GM18868 (cell line): ENCODE results near the gene NUBP2.
A peak's percentile ranks its signal among the peaks of the same experiment; 100 is the strongest.

Experiments used
- ATAC-seq: cut with Tn5 transposase; IDR thresholded peaks from one replicate; pipeline ENCODE4 v1.9.1; 2021; ENCODE audit warnings: mild to moderate bottlenecking, moderate library complexity; ENCODE audit not compliant: unreplicated experiment

NUBP2 gene

DNA sequence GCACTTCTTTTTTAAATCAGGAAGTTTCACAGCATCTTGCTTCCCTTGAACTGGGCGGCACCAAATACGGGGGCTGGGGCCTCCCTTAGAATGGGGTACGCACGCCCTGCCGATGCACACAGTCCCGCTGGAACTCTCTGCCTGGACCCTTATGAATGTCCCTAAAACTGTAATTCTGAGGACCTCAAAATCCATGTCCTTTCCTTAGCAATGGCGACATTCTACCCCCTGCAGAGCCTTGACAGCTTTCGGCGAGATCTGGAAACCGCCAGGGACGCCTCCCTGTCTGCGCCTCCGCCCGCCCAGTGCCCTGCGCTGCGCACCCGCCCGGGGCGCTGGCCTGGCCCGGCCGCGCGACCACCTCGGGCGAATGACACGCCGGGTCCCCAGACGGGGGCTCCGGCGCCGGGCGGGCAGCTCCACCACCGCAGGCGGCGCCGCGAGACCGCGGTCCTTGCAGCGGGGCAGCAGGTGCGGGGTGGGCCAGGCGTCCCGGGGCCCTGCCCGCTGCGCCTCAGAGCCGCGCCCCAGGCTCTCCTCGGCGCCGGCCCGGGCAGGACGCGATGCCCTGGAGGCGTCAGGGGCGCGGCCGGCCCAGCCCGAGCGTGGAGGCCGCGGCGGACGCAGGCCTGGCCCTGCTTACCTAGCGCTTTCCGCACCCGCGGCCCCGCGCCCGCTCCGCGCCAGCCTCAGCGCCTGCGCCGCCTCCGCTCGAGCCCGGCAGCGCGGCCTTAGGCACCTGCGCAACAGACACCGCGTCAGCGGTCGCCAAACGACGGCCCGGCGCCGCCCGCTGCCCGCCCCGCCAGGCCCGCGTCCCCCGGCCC is 43.3 kb downstream of the NUBP2 start:
- ATAC-seq = peak; percentile 55

DNA sequence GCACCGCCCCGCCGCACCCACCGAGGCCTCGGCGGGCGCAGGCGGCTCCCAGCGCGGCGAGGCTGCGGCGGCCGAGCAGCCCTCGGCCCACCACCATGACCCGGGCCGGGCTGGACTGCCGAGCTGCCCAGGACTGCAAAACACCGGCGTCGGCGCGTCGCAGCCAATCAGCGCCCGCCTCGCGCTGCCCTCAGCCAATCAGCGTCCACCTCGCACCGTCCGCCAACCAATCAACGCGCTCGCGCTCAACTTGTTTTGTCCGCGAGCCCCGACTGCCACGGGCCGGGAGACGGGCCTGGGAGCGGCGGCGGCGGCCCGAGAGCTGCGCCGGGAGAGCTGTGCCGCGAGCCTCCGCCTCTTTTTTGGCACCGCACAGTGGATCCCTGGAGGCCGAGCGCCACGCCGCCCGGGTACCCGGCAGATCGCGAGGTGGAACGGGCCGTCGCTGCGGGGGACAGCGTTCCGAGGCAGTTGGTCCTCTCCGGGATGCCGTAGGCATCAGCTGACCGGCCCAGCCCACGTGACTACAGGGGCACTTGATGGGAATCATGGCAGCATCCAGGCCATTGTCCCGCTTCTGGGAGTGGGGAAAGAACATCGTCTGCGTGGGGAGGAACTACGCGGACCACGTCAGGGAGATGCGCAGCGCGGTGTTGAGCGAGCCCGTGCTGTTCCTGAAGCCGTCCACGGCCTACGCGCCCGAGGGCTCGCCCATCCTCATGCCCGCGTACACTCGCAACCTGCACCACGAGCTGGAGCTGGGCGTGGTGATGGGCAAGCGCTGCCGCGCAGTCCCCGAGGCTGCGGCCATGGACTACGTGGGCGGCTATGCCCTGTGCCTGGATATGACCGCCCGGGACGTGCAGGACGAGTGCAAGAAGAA is 44.2 kb downstream of the NUBP2 start, which contains the start of the genes FAHD1 and HAGH:
FAHD1 (plus strand) TSS at position 516 of the 883 bp plus-strand sequence; CDS start at position 549, 33 bp downstream.
HAGH (minus strand) TSS at position 135 of the 883 bp plus-strand sequence; CDS start at position 97, 38 bp downstream.
- ATAC-seq = peak; percentile 82

DNA sequence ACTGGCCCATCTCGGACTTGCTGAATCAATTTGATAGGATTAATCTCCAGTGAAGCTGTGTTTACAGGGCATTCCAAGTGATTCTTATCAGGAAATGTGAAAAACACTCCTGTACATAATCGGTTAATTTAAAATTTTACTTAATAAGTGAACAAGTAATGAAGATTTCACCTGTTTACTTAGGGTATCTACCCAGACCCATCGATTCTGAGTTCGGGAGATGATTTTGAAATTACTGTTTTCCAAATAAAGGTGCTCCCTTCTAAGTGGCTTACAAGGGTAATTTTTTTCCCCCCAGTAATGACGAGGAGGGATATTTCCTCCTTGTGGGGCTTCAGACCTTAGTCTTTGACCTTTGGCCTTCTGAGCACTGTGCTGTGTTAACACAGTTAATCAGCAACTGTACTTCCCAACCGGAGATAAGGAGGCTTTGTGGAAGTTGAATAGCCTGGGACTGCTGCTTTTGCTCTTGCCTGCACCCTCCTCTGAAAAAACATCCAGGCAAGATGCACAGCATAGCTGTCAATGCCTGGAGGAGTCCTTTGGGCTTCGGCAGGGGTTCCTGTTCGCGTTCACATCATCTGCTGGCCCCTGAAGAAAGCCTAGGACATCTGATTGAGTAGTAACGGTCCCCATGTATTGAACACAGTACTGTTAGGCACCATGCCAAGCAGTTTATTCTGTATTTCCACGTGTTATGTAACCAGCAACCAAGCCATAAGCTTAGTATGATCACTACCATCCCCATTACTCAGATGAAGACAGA is 46.1 kb downstream of the NUBP2 start:
- ATAC-seq = no peak

DNA sequence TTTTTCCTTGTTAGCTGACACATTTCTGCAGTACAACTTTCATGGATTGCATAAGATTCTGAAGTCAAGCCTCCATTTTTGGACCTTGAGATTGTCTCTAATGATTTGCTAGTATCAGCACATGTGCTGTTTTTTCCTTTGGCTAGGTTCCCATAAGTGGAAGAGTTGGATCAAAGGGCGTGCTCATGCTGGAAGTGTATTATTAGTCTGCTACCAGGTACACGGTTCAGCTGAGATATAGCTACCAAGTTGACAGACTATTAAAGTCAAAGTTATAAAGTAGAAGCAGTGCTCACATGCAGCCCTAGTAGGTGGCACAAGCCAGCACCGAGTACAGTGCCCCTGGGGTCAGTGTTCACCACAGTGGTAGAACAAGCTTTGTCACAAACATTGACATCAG is 47.5 kb downstream of the NUBP2 start:
- no peak for ATAC-seq

DNA sequence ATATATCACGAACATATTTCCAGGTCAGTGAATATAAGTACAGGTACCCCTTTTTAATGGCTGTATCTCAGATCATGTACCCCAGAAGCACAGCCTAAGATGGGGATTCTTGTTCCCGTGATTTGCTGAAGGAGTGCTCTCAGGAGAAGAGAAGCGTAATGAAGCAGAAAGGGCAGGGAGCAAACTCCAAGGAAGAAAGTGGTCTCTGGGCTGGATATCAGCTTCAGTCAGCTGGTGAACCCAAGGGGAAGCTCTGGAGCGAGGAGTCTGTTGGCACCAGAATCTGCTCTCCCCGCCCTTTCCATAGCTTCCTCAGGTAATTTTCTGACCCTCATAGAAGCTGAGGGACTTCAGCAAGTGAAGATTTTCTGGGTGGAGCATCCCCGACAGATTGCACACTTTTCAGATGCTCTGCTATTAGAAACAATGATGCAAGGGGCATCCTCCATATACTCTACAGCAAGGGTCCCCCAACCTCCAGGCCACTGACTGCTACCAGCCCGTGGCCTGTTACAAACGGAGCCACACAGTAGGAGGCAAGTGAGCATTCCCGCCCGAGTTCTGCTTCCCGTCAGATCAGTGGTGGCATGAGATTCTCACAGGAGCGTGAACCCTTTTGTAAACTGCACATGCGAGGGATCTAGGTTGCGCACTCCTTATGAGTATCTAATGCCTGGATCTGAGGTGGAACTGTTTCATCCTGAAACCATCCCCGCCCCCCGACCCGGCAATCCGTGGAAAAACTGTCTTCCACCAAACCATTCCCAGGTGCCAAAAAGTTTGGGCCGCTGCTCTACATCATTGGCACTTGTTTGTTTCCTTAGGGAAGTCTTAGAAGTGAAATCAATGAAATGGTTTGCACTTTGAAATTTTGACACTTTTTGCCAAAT is 48.7 kb downstream of the NUBP2 start:
- ATAC-seq = no peak

DNA sequence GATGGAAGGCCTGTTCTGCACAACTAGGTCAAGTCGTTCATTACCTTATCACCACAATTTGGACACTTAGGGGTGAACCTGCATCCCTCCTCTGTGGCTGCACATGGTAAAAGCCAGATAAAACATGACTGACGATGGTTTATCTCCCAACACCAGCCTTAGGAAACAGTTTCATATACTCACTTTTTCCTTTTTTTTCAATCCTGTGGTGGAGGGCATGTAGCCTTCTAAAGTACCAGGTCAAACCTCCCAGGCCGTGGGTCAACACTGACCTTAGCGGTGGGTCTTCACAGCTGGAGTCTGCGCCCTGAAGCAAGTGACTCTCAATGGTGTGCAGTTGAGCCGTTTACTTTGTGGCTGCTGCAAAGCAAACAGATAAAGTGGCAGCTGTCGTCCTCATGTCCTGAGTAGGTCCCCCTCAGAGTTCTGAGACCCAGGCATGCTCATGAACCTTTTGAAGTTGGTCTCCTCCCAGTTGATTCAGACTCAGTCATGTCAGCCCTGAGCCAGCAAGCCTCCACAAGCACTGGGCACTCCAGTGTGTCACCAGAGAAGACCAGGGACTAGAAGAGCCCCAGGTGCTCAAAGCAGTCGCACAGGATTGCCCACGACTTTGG is 50.2 kb downstream of the NUBP2 start:
- no peak for ATAC-seq

DNA sequence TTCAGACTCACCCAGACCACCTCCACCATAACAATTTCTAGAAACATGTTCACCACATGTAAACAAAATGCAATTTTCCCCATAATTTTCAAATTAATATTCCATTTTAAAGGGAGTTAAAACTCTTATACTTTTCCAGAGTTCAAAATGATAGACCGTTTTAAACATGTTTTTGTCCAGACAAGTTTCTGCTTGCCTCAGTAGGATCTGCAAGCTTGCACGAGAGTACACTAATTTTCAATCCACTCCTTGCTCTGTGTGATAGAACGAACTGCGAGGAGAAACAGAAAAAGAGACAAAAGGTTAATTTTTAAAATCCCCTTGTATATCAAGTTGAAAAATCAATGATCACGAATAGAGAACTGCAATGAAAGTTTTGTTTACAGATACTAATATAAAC is 51.3 kb downstream of the NUBP2 start:
- ATAC-seq = no peak
